ENCODE measurements around the gene PGF. TPM values are rescaled to one million over a fixed set of nuclear protein-coding genes. Genes with fewer than 3 reads are reported as not detected.
A peak's percentile ranks its signal among the peaks of the same experiment; 100 is the strongest.

PGF gene
- total and polyA plus RNA-seq, 4 donors: 0.61 to 4.5 (median 1.8) TPM

DNA sequence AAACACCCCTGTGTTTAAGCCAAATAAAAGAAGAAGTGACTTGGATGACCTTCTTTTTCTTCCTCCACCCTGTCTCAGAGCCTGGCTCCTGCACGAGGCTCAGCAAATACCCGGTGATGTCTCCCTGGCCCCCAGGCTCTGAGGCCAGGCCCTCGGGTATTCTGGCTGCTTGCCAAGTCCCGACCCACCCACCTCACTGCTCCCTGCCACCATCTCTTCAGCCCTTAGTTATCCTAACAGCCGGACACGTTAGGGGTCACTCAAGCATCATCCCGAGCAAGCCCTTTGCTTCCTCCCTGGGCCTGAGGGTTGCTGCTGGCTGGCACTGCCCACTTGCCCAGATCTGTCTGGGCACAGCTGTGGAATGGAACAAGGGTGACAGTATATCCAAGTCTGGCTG is 39.6 kb downstream of the PGF start:
- H3K36me3 ChIP-seq (ENCODE audit: control insufficient read depth in 4 of 4, insufficient read depth in 3 of 4, low read depth in 1 of 4, low read length in 3 of 4): no peaks in the 10 kb centered on the region
- no peak overlapping the region for H3K9ac ChIP-seq (ENCODE audit: low read depth in 1 of 2, low read length in 2 of 2)
- 54% methylated on average over 7 of the region's 7 CpGs for WGBS
- no peaks in the 10 kb centered on the region for H3K27me3 ChIP-seq (ENCODE audit: control insufficient read depth in 4 of 4, insufficient read depth in 4 of 4, low read length in 3 of 4)
- H3K4me1 ChIP-seq (ENCODE audit: control insufficient read depth in 4 of 4, insufficient read depth in 4 of 4, low read length in 3 of 4): peaks cover 0 to 5% (median 2%) of the 10 kb centered on the region in 4 donors
- TF ChIP-seq TAF1 (conservative IDR thresholded peaks at IDR 0.05) (no peak), YY1 (IDR thresholded peaks at IDR 0.05) (no peak), FOXA1 (IDR thresholded peaks at IDR 0.05) (no peak), JUND (IDR thresholded peaks at IDR 0.05) (no peak), FOXA2 (IDR thresholded peaks at IDR 0.05) (no peak), SP1 (IDR thresholded peaks at IDR 0.05) (no peak), REST (IDR thresholded peaks at IDR 0.05) (no peak), HNF4A (conservative IDR thresholded peaks at IDR 0.05) (no peak), RXRA (IDR thresholded peaks at IDR 0.05) (no peak)
- H3K9me3 ChIP-seq (ENCODE audit: control insufficient read depth in 4 of 4, low read length in 3 of 4): no peaks in the 10 kb centered on the region
- no peak overlapping the region for H3K4me3 ChIP-seq (ENCODE audit: low read depth in 1 of 3, low read length in 3 of 3)
- H3K27ac ChIP-seq (ENCODE audit: low read depth in 1 of 2, low read length in 2 of 2): peak overlapping the region in 1 of 2 donors; percentile 17
- DNase-seq (ENCODE audit: low spot score): no peak

- whole genome bisulfite sequencing: 92% methylated on average over 4 of the region's 4 CpGs
- TF ChIP-seq SP1 (IDR thresholded peaks at IDR 0.05) (no peak), JUND (IDR thresholded peaks at IDR 0.05) (no peak)
- Histone ChIP-seq H3K27ac (ENCODE audit: low read depth in 1 of 2, low read length in 2 of 2) (no peak overlapping the region), H3K27me3 (ENCODE audit: control insufficient read depth in 4 of 4, insufficient read depth in 4 of 4, low read length in 3 of 4) (no peaks in the 10 kb centered on the region), H3K9ac (ENCODE audit: low read depth in 1 of 2, low read length in 2 of 2) (no peak overlapping the region), H3K4me3 (ENCODE audit: low read depth in 1 of 3, low read length in 3 of 3) (no peak overlapping the region), H3K9me3 (ENCODE audit: control insufficient read depth in 4 of 4, low read length in 3 of 4) (no peaks in the 10 kb centered on the region), H3K36me3 (ENCODE audit: control insufficient read depth in 4 of 4, insufficient read depth in 3 of 4, low read depth in 1 of 4, low read length in 3 of 4) (no peaks in the 10 kb centered on the region), H3K4me1 (ENCODE audit: control insufficient read depth in 4 of 4, insufficient read depth in 4 of 4, low read length in 3 of 4) (peaks cover 0 to 5% (median 2%) of the 10 kb centered on the region in 4 donors)
- no peak for DNase-seq (ENCODE audit: low spot score)
Observed at GRCh38 chr14:74915426-74915825, 40.0 kb downstream of the PGF start.

DNA sequence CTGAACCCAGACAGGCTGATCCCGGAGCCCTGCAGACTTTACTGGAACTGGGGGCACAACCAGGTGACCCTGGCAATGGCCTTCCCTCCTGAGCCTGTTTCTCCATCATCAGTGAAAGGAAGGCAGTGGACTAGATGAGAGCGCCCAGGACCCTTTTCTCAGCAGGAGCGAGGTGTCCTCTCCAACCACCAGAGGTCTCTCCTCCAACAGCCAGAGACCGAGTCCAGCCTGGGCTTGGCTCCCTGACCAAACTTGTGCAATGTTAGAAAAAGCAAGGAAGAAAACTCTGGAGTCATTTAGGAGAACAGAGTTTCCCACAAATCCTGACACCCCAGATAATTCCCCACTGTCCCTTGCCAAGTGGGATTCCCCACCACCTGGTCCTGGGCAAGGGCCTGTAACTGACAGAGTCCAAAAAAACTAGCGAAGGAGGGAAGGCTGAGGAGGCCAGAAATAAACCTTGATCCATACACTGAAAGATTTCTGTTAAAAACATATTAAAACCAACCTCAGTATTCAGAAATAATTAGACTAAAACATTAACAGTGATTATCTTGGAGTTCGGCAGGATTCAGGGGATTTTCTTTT is 41.3 kb downstream of the PGF start:
- 46% methylated on average over 6 of the region's 6 CpGs for WGBS
- Histone ChIP-seq H3K27ac (ENCODE audit: low read depth in 1 of 2, low read length in 2 of 2) (peak overlapping the region in 1 of 2 donors; percentile 4), H3K4me3 (ENCODE audit: low read depth in 1 of 3, low read length in 3 of 3) (no peak overlapping the region), H3K36me3 (ENCODE audit: control insufficient read depth in 4 of 4, insufficient read depth in 3 of 4, low read depth in 1 of 4, low read length in 3 of 4) (no peaks in the 10 kb centered on the region), H3K9ac (ENCODE audit: low read depth in 1 of 2, low read length in 2 of 2) (no peak overlapping the region), H3K9me3 (ENCODE audit: control insufficient read depth in 4 of 4, low read length in 3 of 4) (no peaks in the 10 kb centered on the region), H3K27me3 (ENCODE audit: control insufficient read depth in 4 of 4, insufficient read depth in 4 of 4, low read length in 3 of 4) (no peaks in the 10 kb centered on the region), H3K4me1 (ENCODE audit: control insufficient read depth in 4 of 4, insufficient read depth in 4 of 4, low read length in 3 of 4) (peaks cover 0 to 5% (median 2%) of the 10 kb centered on the region in 4 donors)
- DNase-seq (ENCODE audit: low spot score): no peak
- TF ChIP-seq EGR1 (IDR thresholded peaks at IDR 0.05; ENCODE audit: low read depth in 2 of 2): no peak
- peak in 1 of 2 donors; percentile 14 for TF ChIP-seq RXRA (IDR thresholded peaks at IDR 0.05)
- TF ChIP-seq, protein P1, sequence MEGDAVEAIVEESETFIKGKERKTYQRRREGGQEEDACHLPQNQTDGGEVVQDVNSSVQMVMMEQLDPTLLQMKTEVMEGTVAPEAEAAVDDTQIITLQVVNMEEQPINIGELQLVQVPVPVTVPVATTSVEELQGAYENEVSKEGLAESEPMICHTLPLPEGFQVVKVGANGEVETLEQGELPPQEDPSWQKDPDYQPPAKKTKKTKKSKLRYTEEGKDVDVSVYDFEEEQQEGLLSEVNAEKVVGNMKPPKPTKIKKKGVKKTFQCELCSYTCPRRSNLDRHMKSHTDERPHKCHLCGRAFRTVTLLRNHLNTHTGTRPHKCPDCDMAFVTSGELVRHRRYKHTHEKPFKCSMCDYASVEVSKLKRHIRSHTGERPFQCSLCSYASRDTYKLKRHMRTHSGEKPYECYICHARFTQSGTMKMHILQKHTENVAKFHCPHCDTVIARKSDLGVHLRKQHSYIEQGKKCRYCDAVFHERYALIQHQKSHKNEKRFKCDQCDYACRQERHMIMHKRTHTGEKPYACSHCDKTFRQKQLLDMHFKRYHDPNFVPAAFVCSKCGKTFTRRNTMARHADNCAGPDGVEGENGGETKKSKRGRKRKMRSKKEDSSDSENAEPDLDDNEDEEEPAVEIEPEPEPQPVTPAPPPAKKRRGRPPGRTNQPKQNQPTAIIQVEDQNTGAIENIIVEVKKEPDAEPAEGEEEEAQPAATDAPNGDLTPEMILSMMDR (IDR thresholded peaks at IDR 0.05; ENCODE audit: low read depth, low read length, missing input control): peak; percentile 75
- peak; percentile 86 to 93 for TF ChIP-seq RAD21 (IDR thresholded peaks at IDR 0.05)

Measured in liver (tissue), 9 donors.